ENCODE measurements around the gene FAM3A. TPM values are rescaled to one million over a fixed set of nuclear protein-coding genes. Genes with fewer than 3 reads are reported as not detected.

FAM3A gene
- total and polyA plus RNA-seq, 9 of the 15 experiments (the other 6 are each of a cell fraction or from before 2014, with no cell fraction given): 0.75 to 70.6 (median 27.0) TPM

- no peak for TF ChIP-seq CEBPG (CRISPR knock-in tag; IDR thresholded peaks at IDR 0.05)
- peak in 1 of 2 experiments; percentile 74; a peak in 2 of 4 replicates for TF ChIP-seq CEBPG (tag; conservative IDR thresholded peaks at IDR 0.05 in 1 of 2, IDR thresholded peaks at IDR 0.05 in 1 of 2)
- TF ChIP-seq ZNF121 (CRISPR knock-in tag; conservative IDR thresholded peaks at IDR 0.05): peak; percentile 44; the same call in 1 of the 2 replicates
- no peak for TF ChIP-seq PKNOX1 (IDR thresholded peaks at IDR 0.05)
- no peak for TF ChIP-seq ZNF79 (CRISPR knock-in tag; IDR thresholded peaks at IDR 0.05; ENCODE audit: low read depth)
- TF ChIP-seq ATF2 (CRISPR knock-in tag; IDR thresholded peaks at IDR 0.05): no peak
- no peak for TF ChIP-seq SNIP1 (IDR thresholded peaks at IDR 0.05; ENCODE audit: low read depth)
- no peak for TF ChIP-seq MAFF (IDR thresholded peaks at IDR 0.05; ENCODE audit: low read length)
- no peak for TF ChIP-seq BDP1 (IDR thresholded peaks at IDR 0.05; ENCODE audit: insufficient read depth, insufficient read length)
- no peak for TF ChIP-seq DNMT1 (IDR thresholded peaks at IDR 0.05)
- no peak for TF ChIP-seq NR4A1 (CRISPR knock-in tag; IDR thresholded peaks at IDR 0.05)
- TF ChIP-seq NR4A1 (tag; IDR thresholded peaks at IDR 0.05): no peak
Measured at GRCh38 chrX:154525606-154526490, 9.8 kb upstream of the FAM3A start (continued).
